ENCODE data around the gene KRT75. TPM values are rescaled to one million over a fixed set of nuclear protein-coding genes. Genes with fewer than 3 reads are reported as not detected.

KRT75 gene
- total RNA-seq, 1 donor from 2014 or later = not detected

DNA sequence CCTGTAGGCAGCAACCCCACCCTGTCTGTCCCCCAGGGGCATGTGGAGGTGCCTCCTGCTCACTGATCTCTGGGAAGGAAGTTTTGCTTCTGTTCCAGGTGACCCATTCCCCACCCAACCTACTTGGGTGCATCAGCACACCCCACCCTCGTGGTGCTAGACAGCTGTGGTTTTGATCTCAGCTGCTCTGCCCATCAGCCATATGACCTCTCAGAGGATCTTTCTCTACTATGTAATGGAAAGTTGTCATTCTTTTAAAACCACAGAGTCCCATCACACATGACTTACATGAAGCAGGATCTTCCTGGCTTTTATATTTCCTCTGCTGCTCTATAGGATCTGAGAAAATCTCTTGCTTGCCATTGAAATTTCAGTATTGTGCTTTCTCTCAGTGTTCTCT lies 14.5 kb downstream of the KRT75 start:
- Mint-ChIP-seq H3K27ac (no peak overlapping the region), H3K4me3 (no peak overlapping the region), H3K36me3 (no peaks in the 10 kb centered on the region), H3K4me1 (peaks cover 6% of the 10 kb centered on the region), H3K27me3 (ENCODE audit: insufficient read depth, low read depth) (peaks cover 6% of the 10 kb centered on the region), H3K9me3 (no peaks in the 10 kb centered on the region)
- Histone ChIP-seq H4K20me1 (ENCODE audit: low read depth) (no peaks in the 10 kb centered on the region), H3F3A (ENCODE audit: low read depth) (no peaks in the 10 kb centered on the region), H3K27me3 (no peaks in the 10 kb centered on the region), H3K36me3 (no peaks in the 10 kb centered on the region), H3K9me3 (ENCODE audit: low read depth) (no peaks in the 10 kb centered on the region), H3K79me2 (ENCODE audit: low read depth) (no peaks in the 10 kb centered on the region), H3K27ac (no peak overlapping the region), H3K4me1 (peaks cover 9% of the 10 kb centered on the region), H3K9ac (no peak overlapping the region), H2AFZ (replicated peaks) (no peak overlapping the region), H3K4me3 (no peak overlapping the region), H3K4me2 (no peak overlapping the region)
- DNase-seq (ENCODE audit: low spot score) = no peak
- TF ChIP-seq EZH2phosphoT487 (IDR thresholded peaks at IDR 0.05) = no peak
- TF ChIP-seq, protein P1, sequence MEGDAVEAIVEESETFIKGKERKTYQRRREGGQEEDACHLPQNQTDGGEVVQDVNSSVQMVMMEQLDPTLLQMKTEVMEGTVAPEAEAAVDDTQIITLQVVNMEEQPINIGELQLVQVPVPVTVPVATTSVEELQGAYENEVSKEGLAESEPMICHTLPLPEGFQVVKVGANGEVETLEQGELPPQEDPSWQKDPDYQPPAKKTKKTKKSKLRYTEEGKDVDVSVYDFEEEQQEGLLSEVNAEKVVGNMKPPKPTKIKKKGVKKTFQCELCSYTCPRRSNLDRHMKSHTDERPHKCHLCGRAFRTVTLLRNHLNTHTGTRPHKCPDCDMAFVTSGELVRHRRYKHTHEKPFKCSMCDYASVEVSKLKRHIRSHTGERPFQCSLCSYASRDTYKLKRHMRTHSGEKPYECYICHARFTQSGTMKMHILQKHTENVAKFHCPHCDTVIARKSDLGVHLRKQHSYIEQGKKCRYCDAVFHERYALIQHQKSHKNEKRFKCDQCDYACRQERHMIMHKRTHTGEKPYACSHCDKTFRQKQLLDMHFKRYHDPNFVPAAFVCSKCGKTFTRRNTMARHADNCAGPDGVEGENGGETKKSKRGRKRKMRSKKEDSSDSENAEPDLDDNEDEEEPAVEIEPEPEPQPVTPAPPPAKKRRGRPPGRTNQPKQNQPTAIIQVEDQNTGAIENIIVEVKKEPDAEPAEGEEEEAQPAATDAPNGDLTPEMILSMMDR (IDR thresholded peaks at IDR 0.05) = no peak

DNA sequence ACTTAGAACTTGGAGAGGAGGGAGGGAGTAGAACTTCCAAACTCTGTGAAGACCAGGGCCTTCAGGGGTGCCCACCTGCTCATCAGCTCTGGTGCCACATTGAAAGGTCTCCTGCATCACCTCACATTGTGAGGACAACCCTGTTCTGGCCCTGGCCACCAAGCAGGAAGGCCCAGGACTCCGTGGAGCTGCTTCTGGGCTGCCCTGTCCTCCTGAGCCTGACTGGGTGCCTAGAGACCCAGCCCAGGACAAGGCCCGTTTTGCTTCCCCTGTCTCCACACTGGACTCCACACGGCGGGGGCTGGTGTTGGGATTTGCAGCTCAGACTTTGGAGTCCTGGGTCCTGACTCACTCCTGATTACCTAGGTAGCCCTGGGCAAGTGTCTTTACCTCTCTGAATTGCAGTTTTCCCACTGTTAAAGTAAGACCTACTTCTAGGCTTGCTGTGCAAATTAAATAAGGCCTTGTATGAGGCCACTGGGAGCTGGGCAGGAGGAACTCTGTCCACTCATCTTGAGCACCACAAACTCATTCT lies 15.5 kb downstream of the KRT75 start:
- no peak overlapping the region for H3K27ac Mint-ChIP-seq
- no peaks in the 10 kb centered on the region for H3K36me3 Mint-ChIP-seq

DNA sequence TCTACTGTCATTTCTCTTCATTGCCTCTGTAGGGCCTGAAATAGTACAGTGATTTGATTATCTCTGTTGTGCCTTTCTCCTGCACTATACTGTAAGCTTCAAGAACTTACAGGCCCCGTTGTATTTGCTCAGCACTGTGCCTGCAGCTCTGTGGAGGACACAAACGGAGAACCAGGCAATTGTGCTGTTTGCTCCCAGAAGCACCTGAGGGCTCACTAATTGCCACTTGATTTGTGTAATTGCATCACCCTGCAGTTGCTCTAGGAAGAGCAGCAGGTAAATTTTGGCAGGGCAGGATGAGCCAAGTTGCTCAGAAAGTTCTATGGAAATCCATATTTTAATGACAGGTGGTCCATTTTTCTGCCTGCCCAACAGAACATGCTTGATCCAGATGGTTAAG lies 16.4 kb downstream of the KRT75 start:
- Mint-ChIP-seq H3K36me3 (no peaks in the 10 kb centered on the region), H3K27me3 (ENCODE audit: insufficient read depth, low read depth) (peaks cover 2% of the 10 kb centered on the region), H3K4me1 (peaks cover 16% of the 10 kb centered on the region), H3K9me3 (no peaks in the 10 kb centered on the region), H3K27ac (no peak overlapping the region), H3K4me3 (no peak overlapping the region)
- Histone ChIP-seq H3K9me3 (ENCODE audit: low read depth) (no peaks in the 10 kb centered on the region), H3K27me3 (no peaks in the 10 kb centered on the region), H3K27ac (no peak overlapping the region), H3F3A (ENCODE audit: low read depth) (no peaks in the 10 kb centered on the region), H3K4me1 (peaks cover under 1% of the 10 kb centered on the region), H4K20me1 (ENCODE audit: low read depth) (no peaks in the 10 kb centered on the region), H3K4me3 (no peak overlapping the region), H3K4me2 (no peak overlapping the region), H3K9ac (no peak overlapping the region), H3K36me3 (no peaks in the 10 kb centered on the region), H3K79me2 (ENCODE audit: low read depth) (no peaks in the 10 kb centered on the region), H2AFZ (replicated peaks) (no peak overlapping the region)
- TF ChIP-seq EZH2 (IDR thresholded peaks at IDR 0.05) = no peak
- no peak for TF ChIP-seq EZH2phosphoT487 (IDR thresholded peaks at IDR 0.05)
- TF ChIP-seq, protein P1 (IDR thresholded peaks at IDR 0.05) = no peak
- no peak for DNase-seq (ENCODE audit: low spot score)

More for the DNA sequence above, 15.5 kb downstream of the KRT75 start:
- H4K20me1 ChIP-seq (ENCODE audit: low read depth) = no peaks in the 10 kb centered on the region
- H3K36me3 ChIP-seq = no peaks in the 10 kb centered on the region
- no peaks in the 10 kb centered on the region for H3K9me3 Mint-ChIP-seq
- H3K4me1 Mint-ChIP-seq = peaks cover 9% of the 10 kb centered on the region
- H3K4me3 Mint-ChIP-seq = no peak overlapping the region
- no peaks in the 10 kb centered on the region for H3K27me3 ChIP-seq
- no peaks in the 10 kb centered on the region for H3K9me3 ChIP-seq (ENCODE audit: low read depth)
- H3K4me1 ChIP-seq = peaks cover 9% of the 10 kb centered on the region
- no peaks in the 10 kb centered on the region for H3K79me2 ChIP-seq (ENCODE audit: low read depth)
- no peak overlapping the region for H3K4me2 ChIP-seq
- no peaks in the 10 kb centered on the region for H3F3A ChIP-seq (ENCODE audit: low read depth)
- DNase-seq (ENCODE audit: low spot score) = no peak
- H3K27me3 Mint-ChIP-seq (ENCODE audit: insufficient read depth, low read depth) = peaks cover 6% of the 10 kb centered on the region
- H3K4me3 ChIP-seq = no peak overlapping the region
- H3K27ac ChIP-seq = no peak overlapping the region
- no peak for TF ChIP-seq EZH2phosphoT487 (IDR thresholded peaks at IDR 0.05)
- TF ChIP-seq, protein P1 (IDR thresholded peaks at IDR 0.05) = no peak
- TF ChIP-seq EZH2 (IDR thresholded peaks at IDR 0.05) = no peak
- H3K9ac ChIP-seq = no peak overlapping the region
- no peak overlapping the region for H2AFZ ChIP-seq (replicated peaks)

Data from neural progenitor cell (in vitro differentiated cells).